NCI-H1930 (cell line): ENCODE results near the gene TRIM2.

Experiments
- DNase-seq, 2 experiments: peaks; one replicate each; lab custom pipeline; 2025; lab: John Stamatoyannopoulos, UW

TRIM2 gene

DNA sequence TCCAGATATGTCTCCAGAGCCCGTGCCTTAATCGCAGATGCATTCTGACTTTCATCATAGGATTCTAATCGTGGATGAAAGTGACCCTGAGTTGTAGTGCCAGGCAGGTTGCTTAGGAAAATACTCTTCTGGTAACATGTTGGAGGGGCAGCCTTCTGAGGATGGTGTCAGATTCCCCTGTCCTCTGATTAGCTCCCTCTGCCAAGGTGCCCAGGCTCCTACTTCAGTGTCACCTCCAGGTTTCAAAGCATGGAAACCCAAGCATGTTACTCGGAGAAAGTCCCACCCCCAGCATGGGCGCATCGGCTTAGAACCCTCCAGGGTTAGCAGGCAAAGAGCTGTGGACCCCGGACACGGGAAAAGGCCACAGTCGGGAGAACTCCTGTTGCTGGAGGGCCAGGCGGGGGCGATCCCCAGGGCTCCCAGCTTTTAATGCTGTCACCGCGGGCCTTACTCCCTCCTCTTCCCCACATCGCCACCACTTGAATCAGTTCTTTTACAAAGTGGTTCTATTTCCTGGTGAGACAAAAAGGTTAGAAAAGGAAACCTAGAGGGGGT, 44.5 kb downstream of the TRIM2 start:
- DNase-seq, result no peak

DNA sequence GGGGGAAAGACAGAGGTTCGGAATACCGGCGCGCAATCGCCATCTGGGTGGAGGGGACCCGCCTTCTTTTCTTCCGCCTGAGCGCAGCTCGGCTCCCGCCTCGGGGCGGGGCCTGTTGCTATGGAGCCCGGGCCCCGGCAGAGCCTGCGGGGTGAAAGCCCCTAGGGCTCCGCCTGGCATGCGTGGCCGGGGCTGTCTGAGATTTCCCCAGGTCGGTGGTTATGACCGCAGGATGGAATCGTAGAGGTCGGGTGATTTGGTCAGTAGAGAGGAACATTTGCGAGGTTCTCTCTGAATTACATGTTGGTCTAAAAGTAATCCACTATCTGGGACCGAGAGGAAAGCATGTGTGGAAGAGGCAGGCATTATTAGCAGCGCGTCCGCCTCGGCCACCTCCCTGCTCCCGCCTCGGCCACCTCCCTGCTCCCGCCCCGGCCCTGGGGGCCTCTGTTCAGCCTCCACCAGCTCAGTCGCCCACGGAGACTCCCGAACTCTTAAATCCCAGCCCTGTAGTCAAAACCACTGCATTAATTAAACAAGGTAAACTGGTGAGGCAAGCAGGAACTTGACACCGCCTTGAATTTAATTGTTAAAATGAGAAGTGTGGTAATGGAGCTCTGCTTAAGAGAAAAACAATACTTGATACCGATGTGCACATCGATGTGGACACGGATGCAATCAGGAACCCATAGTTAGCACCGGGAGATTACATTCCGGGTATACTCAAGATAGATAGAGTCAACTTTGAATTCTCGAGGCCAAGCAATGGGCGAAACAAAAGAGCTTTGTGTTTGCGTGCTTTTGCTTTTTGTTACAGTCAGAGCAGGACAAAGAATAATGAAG, 45.2 kb downstream of the TRIM2 start:
- DNase-seq, result peak; percentile 67 to 76

DNA sequence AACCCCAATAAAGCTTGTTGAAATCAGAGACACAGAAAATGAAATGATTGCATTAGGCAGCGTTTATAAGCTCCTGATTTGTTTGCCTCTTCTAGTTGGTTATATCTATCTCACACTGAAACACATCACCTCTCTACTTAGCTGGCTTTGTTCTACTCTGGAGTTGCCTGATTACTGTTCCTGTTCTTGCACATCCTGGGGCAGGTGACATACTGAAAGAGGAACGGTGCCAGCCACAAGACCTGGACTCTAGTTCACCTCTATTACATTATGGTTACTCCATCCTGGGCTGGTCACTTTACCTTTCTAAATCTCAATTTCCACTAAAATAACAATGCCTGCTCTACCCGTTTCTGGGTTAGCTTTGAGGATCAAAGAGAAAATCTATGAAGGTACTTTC, 47.9 kb downstream of the TRIM2 start:
- no peak for DNase-seq

DNA sequence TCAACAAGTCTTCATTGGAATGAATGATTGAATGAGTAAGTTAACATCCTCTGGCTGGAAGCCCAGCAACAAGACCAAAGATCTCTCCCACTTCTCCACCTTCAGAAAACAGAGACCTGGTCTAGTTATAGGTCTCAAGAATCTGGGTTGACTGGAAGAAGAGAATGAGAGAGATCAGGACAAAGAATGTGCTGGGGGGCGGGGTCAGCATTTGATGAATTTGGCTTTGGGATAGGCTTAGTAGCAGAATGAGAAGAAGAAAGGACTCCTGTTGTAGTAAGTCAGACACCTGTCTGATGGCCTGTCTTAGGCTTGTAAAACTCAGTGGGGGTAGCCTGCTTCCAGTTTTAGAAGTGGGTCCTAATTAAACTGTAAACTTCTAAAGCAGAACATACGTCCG, 51.0 kb downstream of the TRIM2 start:
- DNase-seq, result no peak

DNA sequence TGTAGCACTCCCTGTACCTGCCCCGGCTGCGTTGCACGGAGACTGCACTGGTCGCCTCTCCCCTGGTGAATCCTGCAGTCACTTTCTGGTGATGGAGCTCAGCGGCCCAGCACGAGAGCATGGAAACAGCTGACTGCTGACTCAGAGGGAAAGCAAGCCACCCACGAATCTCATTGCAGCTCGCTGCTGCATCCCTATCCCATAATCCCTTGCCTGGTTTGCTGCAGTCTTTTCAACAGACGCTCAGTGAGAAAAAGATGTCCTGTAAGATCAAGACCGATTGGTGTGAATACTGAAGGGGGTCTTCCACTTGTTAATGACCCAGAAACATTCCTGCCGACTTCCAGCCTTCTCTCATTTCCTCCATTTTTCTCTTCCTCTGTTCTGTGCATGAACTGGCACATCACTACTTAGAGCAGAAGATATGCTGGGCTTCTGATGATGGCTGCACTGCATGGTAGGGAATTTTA, 52.9 kb downstream of the TRIM2 start:
- peak; percentile 43 to 56 for DNase-seq

DNA sequence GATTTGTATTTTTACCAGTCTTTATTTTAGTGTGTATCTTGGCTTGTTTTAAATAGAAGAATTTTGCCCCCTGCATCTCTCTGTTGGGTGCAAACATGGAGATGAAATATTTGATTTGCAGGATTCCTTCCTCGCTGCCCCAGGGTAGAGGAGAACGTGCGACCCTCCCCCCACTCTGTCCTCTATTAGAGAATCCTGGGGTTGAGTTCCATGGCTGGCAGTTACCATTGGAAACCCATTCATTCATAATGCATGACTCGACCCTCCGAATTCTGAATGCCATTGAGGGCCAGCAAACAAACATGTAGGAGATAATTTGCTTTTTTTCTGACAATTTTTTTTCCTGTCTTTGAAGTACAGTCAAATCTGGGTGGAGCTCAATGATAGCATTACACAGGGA, 53.7 kb downstream of the TRIM2 start:
- peak in 1 of 2 experiments; percentile 4 for DNase-seq

DNA sequence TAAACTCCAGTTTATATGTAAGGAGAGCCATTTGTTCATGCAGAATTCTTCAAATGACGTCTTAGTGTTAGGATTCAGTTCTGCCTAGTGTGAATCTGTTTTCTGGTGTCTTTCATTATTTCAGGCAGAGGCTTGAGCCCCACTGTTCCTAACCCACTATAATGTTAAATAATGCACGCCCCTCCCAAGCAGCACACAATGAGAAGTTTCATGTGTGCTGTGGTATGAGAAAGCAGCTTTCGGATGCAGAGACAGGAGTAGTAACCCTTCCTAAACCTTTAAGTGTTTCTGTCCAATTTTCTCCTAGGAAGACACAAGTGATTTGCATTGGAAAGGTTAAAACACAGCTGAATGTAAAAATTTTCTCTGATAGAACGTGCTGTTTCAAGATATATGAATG, 54.5 kb downstream of the TRIM2 start:
- DNase-seq, result no peak

DNA sequence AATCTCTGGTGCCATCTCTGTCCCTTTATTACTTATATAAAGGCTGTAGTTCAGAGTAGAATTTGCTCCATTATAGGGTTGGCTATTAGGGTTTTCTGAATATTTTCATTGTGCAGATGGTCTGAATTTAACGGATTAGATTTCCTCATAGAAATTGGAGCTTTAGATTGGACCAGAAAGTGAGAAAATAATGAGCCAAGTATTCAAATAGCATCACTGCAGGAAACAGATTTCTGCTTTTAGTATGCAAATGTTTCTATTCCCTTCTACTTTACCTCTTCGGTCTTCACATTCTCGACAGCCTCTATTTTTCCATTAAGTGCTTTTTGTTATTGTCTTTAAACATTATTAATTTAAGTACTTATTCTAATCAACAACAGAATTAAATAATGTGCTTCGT, 55.4 kb downstream of the TRIM2 start:
- DNase-seq, result no peak

DNA sequence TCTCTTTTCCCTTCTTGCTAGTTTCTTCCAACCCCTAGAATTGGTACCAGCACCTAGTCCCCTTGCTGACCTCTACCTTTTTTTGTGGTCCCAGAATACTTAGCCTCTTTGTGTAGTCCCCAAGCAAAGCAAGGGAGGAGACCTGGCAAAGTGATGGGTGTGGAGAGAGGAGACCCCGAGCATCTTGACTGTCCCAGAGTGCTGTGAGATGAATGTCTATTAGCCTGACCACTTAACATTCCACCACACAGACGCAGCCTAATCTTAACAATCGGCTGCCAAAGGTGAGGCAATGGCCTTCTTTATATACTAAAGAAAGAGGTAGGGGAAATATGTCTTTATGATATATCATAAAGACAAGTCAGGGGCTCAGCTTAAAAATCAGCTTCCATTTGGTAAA, 55.9 kb downstream of the TRIM2 start:
- no peak for DNase-seq

DNA sequence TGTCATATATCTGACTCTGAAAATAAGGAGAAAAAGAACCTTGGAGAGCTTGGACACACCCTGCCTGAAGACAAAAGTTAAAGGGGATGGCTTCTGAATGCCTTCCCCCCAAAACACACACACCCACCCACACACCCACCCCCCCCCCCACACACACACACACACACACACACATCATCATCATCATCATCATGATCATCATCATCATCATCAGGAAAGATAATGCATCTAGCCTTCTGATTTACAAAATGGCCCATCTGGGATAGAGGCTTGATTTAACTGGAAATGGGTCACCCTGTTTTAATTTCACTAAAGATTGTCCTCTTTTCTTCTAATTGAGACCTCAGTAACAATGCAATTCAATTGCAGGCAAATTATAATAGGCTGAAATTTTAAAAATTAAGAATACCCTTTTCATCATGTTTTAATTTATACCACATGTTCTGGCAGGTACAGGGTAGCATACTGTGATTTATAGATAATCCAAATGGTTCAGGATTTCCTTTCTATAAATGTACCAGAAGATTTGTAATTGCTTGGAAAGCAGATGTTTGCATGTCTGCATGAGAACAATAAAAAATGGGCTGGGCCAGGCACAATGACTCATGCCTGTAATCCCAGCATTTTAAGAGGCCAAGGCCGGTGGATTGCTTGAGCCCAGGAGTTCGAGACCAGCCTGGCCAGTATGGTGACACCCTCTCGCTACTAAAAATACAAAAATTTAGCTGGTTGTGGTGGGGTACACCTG, 56.5 kb downstream of the TRIM2 start:
- no peak for DNase-seq

DNA sequence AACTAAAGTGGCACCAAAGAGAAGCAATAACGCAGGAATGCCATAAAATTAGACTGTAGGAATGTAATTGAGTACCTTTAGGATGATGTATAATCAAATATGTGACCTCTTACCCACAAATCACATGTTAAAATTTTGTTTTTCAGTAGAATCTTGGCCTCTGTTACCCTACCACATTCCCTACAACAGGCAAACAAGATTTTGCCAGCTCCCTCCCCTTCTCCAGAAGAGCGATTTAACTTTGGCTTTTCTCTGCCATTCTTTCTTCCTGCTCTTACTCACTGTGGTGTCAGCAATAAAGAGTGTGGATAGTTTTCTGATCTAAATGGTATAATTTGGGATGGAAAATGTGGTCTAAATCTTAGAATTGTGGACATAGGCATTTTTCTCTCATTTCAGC, 57.2 kb downstream of the TRIM2 start:
- no peak for DNase-seq

DNA sequence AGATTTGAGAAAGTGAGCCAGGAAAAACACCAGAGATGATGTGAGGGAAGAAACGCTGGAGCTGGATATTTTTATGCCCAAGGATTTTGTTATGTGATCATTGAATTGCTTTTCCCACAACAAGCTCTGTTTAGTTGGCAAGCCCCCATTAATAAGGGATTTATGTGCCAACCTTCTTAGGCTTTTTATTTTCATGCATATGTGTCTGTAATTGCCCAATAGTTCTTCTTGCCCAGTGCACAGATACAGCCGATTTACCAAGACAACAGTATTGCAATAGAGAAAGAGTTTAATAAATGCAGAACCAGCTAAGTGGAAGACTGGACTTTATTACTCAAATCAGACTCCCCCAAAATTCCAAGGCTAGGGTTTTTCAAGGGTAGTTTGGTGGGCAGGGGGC, 57.7 kb downstream of the TRIM2 start:
- no peak for DNase-seq

DNA sequence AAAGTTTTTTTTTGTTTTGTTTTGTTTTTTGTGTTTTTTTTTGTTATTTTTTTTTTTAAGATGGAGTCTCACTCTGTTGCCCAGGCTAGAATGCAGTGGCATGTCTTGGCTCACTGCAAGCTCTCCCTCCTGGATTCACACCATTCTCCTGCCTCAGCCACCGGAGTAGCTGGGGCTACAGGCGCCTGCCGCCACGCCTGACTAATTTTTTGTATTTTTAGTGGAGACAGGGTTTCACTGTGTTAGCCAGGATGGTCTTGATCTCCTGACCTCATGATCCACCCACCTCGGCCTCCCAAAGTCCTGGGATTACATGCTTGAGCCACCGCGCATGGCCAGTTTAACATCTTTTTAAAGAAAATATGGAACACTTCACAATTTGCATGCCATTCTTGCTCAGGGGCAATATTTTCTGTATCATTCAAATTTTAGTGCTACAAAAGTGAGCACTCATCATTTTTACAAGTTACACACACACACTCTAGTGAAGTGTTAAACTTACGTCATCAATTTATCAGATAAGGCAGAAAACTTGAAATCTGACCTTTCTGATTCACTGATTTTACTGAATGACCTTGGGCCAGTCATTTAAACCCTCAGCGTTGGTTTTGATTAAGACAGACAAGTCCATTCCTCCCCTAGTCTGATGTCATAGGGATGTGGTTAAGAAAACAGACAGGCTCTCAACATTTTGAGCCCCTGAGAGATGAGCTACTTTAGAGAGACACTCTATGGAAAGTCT, 61.2 kb downstream of the TRIM2 start:
- no peak for DNase-seq

DNA sequence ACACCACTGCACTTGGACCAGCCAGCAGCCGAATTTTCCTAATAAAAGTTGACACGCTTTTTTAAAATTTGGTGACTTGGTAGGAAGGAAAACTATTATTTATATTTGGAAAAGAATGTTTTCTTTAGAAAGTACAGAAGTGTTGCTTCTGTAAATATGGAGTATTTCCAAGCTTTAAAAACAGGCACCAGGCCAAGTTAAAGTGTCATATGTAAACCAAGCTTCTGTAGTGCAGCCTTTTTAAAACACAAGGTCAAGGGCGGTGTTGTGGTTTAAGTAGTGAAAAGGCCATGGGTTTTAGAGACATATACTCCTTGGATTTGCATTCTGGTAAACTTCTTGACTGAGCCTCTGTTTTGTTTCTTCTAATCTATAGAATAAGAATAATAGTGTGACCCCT, 62.7 kb downstream of the TRIM2 start:
- no peak for DNase-seq

DNA sequence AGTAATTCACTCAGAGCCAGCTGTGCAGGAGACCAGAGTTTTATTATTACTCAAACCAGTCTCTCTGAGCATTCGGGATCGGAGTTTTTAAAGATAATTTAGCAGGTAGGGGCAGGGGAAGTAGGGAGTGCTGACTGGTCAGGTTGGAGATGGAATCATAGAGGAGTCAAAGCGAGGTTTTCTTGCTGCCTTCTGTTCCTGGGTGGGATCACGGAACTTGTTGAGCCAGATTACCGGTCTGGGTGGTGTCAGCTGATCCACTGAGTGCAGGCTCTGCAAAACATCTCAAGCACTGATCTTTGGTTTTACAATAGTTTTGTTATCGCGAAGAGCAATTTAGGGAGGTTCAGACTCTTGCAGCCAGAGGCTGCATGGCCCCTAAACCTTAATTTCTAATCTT, 63.6 kb downstream of the TRIM2 start:
- DNase-seq, result no peak

DNA sequence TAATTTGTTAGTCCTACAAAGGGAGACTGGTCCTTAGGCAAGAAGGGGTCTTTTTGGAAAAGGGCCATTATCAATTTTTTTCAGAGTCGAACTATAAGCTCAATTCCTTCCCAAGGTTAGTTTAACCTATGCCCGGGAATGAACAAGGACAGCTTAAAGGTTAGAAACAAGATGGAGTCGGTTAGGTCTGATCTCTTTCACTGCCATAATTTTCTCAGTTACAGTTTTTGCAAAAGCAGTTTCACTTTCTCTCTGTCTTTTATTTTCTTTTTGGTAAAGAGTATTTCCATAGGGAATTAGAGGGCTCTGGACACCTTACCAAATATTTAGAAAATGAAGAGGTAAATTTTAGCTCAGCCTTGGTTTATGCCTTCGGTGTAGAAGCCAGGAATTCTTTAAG, 64.1 kb downstream of the TRIM2 start:
- DNase-seq, result no peak

DNA sequence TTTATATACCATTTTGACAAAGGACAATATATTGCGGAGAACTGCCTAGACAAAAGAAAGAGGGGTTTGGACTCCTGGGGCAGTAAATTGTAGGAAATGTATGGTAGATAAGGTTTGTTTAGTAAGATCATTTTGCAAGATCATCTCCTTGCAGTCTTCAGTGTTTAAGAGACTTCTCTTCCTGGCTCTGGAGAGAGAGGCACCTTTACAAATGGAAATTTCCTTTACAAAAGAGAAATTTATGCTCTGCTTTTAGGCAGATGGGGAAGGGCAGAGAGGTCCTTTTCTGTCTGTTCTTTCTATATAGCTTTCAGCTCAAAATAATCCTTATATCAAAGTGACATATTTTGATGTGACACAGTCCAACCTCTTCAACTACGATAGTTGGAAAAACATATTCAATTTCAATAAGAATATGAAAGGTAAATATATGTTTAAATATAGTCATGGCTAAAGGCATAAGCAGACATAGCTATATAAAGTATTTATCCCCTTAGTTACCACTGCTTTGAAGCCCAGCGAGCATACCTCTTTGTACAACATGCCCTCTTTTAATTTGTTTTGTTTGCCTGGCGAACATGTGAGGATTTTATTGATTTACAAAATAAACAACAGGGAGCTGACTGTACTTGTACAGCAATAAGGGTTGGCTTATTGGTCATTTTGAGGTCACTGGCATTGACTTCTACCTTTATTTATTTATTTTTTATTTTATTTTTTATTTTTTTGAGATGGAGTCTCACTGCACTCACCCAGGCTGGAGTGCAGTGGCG, 65.2 kb downstream of the TRIM2 start:
- no peak for DNase-seq

DNA sequence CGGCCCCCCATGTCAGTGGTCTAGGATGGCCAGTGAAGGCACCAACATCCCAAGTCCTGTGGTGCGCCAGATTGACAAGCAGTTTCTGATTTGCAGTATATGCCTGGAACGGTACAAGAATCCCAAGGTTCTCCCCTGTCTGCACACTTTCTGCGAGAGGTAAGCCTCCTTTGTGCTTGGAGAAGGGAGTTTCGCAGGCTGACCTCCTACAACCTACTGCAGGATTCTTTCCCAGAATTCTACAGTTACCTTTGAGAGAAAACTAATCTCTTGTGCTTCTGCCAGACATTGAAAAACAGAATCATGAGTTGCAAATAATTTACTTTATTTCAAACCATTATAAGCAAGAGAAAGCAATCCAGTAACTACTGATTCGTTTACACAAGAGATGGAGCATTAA, 66.1 kb downstream of the TRIM2 start:
- DNase-seq, result no peak

DNA sequence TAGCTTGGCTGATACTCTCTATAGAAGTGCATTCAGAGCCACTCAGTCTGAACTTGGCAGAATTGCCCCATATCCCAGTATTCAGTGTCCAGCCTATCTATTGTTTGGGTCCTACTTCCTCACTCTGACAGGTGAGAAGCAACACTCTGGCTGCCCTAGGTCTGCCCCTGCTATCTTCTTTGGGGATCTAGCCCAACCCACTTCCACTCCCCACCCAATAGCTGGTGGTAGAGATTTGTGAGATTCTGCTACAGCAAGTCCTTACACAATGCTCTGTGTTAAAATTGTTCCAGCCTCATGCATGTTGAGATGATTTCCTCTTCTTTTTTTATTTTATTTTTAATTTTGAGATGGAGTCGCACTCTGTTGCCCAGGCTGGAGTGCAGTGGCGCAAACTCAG, 67.6 kb downstream of the TRIM2 start:
- DNase-seq, result no peak

DNA sequence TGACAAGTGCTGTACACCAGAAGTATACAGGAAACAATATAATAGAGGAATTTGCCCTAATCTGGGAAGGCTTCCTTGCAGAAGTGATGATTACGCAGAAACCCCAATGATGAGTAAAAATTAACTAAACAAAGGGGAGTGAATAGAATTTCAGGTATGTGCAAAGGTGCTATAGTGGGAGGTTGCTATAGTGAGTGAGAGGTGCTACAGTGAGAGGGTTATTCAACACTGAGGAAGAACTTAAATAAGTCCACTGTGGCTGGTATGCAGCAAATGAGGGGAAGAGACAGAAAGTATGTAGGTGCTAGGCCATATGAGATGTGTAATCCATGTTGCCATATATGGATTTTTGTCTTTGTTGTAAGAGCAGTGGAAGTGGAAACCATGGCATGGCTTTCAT, 69.5 kb downstream of the TRIM2 start:
- no peak for DNase-seq

DNA sequence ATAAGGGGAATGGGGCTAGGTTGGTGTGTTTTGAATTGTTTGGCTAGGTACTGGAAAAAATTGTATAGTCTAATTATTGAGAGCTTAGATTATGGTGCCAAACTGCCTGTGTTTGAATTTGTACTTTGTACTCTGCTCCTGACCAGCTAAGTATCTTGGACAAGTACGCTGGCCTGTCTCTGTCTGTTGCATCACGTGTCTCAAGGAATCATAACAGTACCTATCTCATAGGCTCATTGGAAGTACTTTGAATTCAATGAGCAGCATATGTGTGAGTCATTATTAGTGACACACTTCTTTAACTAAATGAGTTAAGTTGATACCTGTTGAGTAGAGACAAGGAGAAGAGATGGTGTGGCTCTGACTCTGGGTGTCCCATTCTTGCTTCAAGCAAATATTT, 70.7 kb downstream of the TRIM2 start:
- DNase-seq, result no peak
